ENCODE data around the gene KRTAP10-5. TPM values are rescaled to one million over a fixed set of nuclear protein-coding genes. Genes with fewer than 3 reads are reported as not detected.

The KRTAP10-5 gene
- total RNA-seq, 1 experiment from 2014 or later = not detected

DNA sequence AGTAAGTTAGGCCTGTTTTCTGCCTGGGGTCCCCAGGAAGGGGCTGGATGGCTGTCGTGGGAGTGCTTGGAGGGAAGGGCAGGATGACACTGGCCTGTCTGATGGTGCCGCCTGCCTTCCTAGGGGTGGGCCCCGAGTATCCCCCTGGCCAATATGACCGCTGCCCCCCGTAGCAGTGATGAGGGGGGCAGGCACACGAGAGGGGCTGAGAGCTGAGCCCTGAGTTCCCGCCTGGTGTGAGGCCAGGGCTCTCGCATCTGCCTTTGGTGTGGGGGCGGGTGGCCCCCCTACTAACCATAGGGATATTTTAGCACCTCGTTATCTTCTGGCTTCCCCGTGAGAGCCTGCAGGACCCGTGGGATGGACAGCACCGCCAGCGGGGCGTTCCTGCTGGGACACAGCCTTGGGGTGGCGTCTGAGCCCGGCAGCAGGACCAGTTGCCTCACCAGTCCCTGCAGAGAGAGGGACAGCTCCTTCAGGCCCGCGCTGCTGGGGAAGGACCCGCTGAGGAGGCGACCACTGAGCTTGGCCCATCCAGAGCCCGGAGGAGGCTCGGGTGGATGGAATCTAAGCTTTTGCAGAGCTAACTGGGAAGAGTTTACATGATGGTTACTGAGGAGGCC is 50.8 kb downstream of the KRTAP10-5 start:
- H3K36me3 ChIP-seq (ENCODE audit: control insufficient read depth, insufficient read depth, low read length) = no peaks in the 10 kb centered on the region
- CTCF ChIA-PET = interaction anchor here (0.6 kb wide), 1 partner anchor 97 kb away, joined by 10 read pairs; the partner anchor contains the start of gene KRTAP10-9
- TF ChIP-seq CTCF (IDR thresholded peaks at IDR 0.05) (no peak), POLR2AphosphoS5 (IDR thresholded peaks at IDR 0.05; ENCODE audit: low read depth, low read length) (no peak)
- H3K9me3 ChIP-seq (ENCODE audit: control insufficient read depth, insufficient read depth, low read depth, low read length) = no peaks in the 10 kb centered on the region
- no peaks in the 10 kb centered on the region for H3K4me1 ChIP-seq (ENCODE audit: control insufficient read depth, insufficient read depth, low read length)
- DNase-seq (ENCODE audit: low read depth, low spot score) = no peak
- BruUV-seq (replicated peaks) = no TSS peak
- no peak overlapping the region for H3K27ac ChIP-seq (ENCODE audit: low read length)
- no peak for ATAC-seq
- in situ Hi-C loops (cut with HindIII; ENCODE audit: low pct_unique_long_range_greater_than_20kb, low sequenced_read_pairs) = no loop called here
- H3K27me3 ChIP-seq (ENCODE audit: control insufficient read depth, insufficient read depth, low read length) = no peaks in the 10 kb centered on the region
- POLR2A ChIA-PET = no interaction called here
- no peak overlapping the region for H3K4me3 ChIP-seq (ENCODE audit: low read depth in 2 of 2, low read length in 2 of 2)
- intact Hi-C loops (cut with micrococcal nuclease; ENCODE audit: unreplicated experiment) = no loop called here

Other genes starting within 250 kb of the KRTAP10-5 start
- 11.8 TPM for gene CFAP410, start 241.2 kb downstream of the KRTAP10-5 start, total RNA-seq (2021; ENCODE audit: unreplicated experiment)
- gene TRPM2, start 227.0 kb downstream of the KRTAP10-5 start, total RNA-seq (2021; ENCODE audit: unreplicated experiment) = 0.26 TPM
- gene LRRC3, start 125.1 kb downstream of the KRTAP10-5 start, total RNA-seq (2021; ENCODE audit: unreplicated experiment) = 3.3 TPM
- gene KRTAP10-1, start 40.4 kb downstream of the KRTAP10-5 start, total RNA-seq (2021; ENCODE audit: unreplicated experiment) = not detected
- gene KRTAP10-2, start 29.1 kb downstream of the KRTAP10-5 start, total RNA-seq (2021; ENCODE audit: unreplicated experiment) = not detected
- not detected for gene KRTAP10-3, start 21.8 kb downstream of the KRTAP10-5 start, total RNA-seq (2021; ENCODE audit: unreplicated experiment)
- not detected for gene KRTAP10-4, start 6.9 kb downstream of the KRTAP10-5 start, total RNA-seq (2021; ENCODE audit: unreplicated experiment)
- gene KRTAP10-6, start 11.9 kb upstream of the KRTAP10-5 start, total RNA-seq (2021; ENCODE audit: unreplicated experiment) = not detected
- not detected for gene KRTAP10-7, start 20.0 kb upstream of the KRTAP10-5 start, total RNA-seq (2021; ENCODE audit: unreplicated experiment)
- gene KRTAP10-8, start 31.5 kb upstream of the KRTAP10-5 start, total RNA-seq (2021; ENCODE audit: unreplicated experiment) = not detected
- gene KRTAP10-9, start 46.5 kb upstream of the KRTAP10-5 start, total RNA-seq (2021; ENCODE audit: unreplicated experiment) = not detected
- not detected for gene KRTAP10-10, start 56.8 kb upstream of the KRTAP10-5 start, total RNA-seq (2021; ENCODE audit: unreplicated experiment)
- not detected for gene KRTAP10-11, start 65.8 kb upstream of the KRTAP10-5 start, total RNA-seq (2021; ENCODE audit: unreplicated experiment)
- gene KRTAP12-4, start 74.1 kb upstream of the KRTAP10-5 start, total RNA-seq (2021; ENCODE audit: unreplicated experiment) = not detected
- gene KRTAP12-3, start 77.3 kb upstream of the KRTAP10-5 start, total RNA-seq (2021; ENCODE audit: unreplicated experiment) = not detected
- not detected for gene KRTAP12-2, start 86.3 kb upstream of the KRTAP10-5 start, total RNA-seq (2021; ENCODE audit: unreplicated experiment)
- not detected for gene KRTAP12-1, start 101.6 kb upstream of the KRTAP10-5 start, total RNA-seq (2021; ENCODE audit: unreplicated experiment)
- gene KRTAP10-12, start 116.6 kb upstream of the KRTAP10-5 start, total RNA-seq (2021; ENCODE audit: unreplicated experiment) = not detected
- gene TSPEAR, start 131.0 kb upstream of the KRTAP10-5 start, total RNA-seq (2021; ENCODE audit: unreplicated experiment) = not detected
- 77.4 TPM for gene UBE2G2, start 221.2 kb upstream of the KRTAP10-5 start, total RNA-seq (2021; ENCODE audit: unreplicated experiment)
- 41.4 TPM for gene SUMO3, start 237.5 kb upstream of the KRTAP10-5 start, total RNA-seq (2021; ENCODE audit: unreplicated experiment)